Heart right ventricle (tissue), 16 donors: ENCODE data around the gene SMURF2. TPM values are rescaled to one million over a fixed set of nuclear protein-coding genes. Genes with fewer than 3 reads are reported as not detected.
A peak's percentile ranks its signal among the peaks of the same experiment; 100 is the strongest.

Source experiments
- ATAC-seq, 8 donors: fragments of 200-7000 bp; cut with Tn5 transposase; one replicate each; pipeline ENCODE4 v1.9.1; 2020; ENCODE audit warnings: mild to moderate bottlenecking in 8 of 8, moderate library complexity in 8 of 8, moderate number of reproducible peaks in 1 of 8
- DNase-seq, 2 donors: peaks; one replicate each; pipeline ENCODE4 v3.0.0-alpha.2; 2020
- H3K27ac ChIP-seq, 10 donors: fragments of 200-600 bp; sonication (generic) in 2 of 10; one replicate each; pipeline versions ENCODE4 v1.5.0 to v1.8.0; 2020 to 2022; ENCODE audit warnings: mild to moderate bottlenecking in 3 of 10
- H3K27me3 ChIP-seq, 7 donors: fragments of 200-600 bp; one replicate each; pipeline ENCODE4 v1.8.0; 2021 to 2022; ENCODE audit warnings: mild to moderate bottlenecking in 2 of 7
- H3K36me3 ChIP-seq, 9 donors: fragments of 200-600 bp; sonication (generic) in 1 of 9; one replicate each; pipeline versions ENCODE4 v1.5.0 to v1.8.0; 2020 to 2022; ENCODE audit warnings: mild to moderate bottlenecking in 2 of 9
- H3K4me1 ChIP-seq, 9 donors: fragments of 200-600 bp; sonication (generic) in 1 of 9; one replicate each; pipeline versions ENCODE4 v1.5.0 to v1.8.0; 2020 to 2022; ENCODE audit warnings: mild to moderate bottlenecking in 4 of 9
- H3K4me3 ChIP-seq, 10 donors: fragments of 200-600 bp; sonication (generic) in 2 of 10; one replicate each; pipeline versions ENCODE4 v1.5.0 to v1.8.0; 2020 to 2022; ENCODE audit warnings: mild to moderate bottlenecking in 7 of 10, moderate library complexity in 2 of 10
- H3K9me3 ChIP-seq, 11 donors: fragments of 200-600 bp in 10 of 11; sonication (generic) in 2 of 11; one replicate each; pipeline versions ENCODE4 v1.5.0 to v1.8.0; 2013 to 2022; ENCODE audit warnings: mild to moderate bottlenecking in 2 of 11, control low read depth in 1 of 11, moderate library complexity in 1 of 11
- CTCF ChIP-seq, 9 donors: fragments of 200-600 bp; sonication (generic) in 2 of 9; IDR thresholded peaks; one replicate each; pipeline versions ENCODE4 v1.5.0 to v1.8.0; 2021 to 2022; ENCODE audit warnings: antibody characterized with exemption in 9 of 9, mild to moderate bottlenecking in 5 of 9, moderate library complexity in 1 of 9
- WGBS, 2 donors: extraction: QIAGEN DNeasy Blood & Tissue Kit; methylation state at CpG; one replicate each; pipeline ENCODE4 v1.1.7; 2013; ENCODE audit warnings: inconsistent platforms in 1 of 2; 5-methylcytosine and 5-hydroxymethylcytosine counted together
- intact Hi-C, 10 donors: fragments of 100-400 bp; cut with DNase I; formaldehyde crosslinking; loops; one replicate each; pipeline versions ENCODE4 v1.11.1 to v1.14.2; 2022
- polyA plus RNA-seq, 2 donors: library from polyadenylated mRNA; stranded (reverse); fragments of 200-250 nt; gene quantifications; one replicate each; pipeline ENCODE4 v1.2.3, GENCODE V29; 2013
- total RNA-seq, 10 donors: library from RNA; stranded (reverse); fragmentation: NEBNext Ultra II Directional in 3 of 10; extraction: Animal tissue kit (Norgen Biotek cat#: 25700) in 3 of 10; gene quantifications; one replicate each; pipeline versions ENCODE4 v1.2.1 to v1.2.4, GENCODE V29; 2021 to 2023
- donor health status: Arrhythmogenic right ventricular cardiomyopathy.
- donor health status: ischemic (EF 13 %, LVEDD 7.1; RV severe dilation, severe dysfunction).
- donor health status: healthy with polysubstance abuse.
- donor health status: DM: no; HTN: yes; CAD: no.
- donor health status: DM: no; HTN: no; CAD: no.
- donor health status: ischemic (EF 25% LVEDD 6.9; RV normal size, moderate dysfunction).
- donor health status: ischemic (EF 25% LVEDD 5.7; RV mildly dilated, moderate dysfunction).
- donor health status: healthy.
- donor health status: DM: yes; HTN: yes; CAD: no.
- donor health status: Ischemic cardiomyopathy.
- donor health status: ischemic (EF 35%, LVEDD 5.7; RV mildly dilated, moderate dysfunction).
- donor health status: nonischemic (EF 11% LVEDD 7.7; RV severe dilation, severe dysfunction).
- donor health status: DM: yes; HTN: yes; CAD: no.
- donor health status: PGD.
- donor health status: ischemic (EF 29% LVEDD 5.4; RV normal size, mild dysfunction).
- donor health status: nonischemic (EF 23%, LVEDD 6.1; RV moderate dilation, normal function).

The SMURF2 gene
- total and polyA plus RNA-seq, 12 donors, result 4.0 to 15.5 (median 12.2) TPM

DNA sequence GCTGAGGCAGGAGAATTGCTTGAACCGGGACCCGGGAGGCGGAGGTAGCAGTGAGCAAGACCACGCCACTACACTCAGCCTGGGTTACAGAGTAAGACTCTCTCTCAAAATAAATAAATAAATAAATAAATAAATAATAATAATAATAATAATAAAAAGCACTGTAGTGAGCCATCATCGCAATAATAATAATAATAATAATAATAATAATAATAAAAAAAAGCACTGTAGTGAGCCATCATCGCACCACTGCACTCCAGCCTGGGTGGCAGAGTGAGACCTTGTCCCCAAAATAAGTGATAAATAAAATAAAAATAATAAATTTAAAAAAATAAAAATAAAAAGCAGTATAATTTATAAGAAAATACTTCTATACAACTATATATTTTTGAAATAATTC is 40.3 kb downstream of the SMURF2 start:
- intact Hi-C loops, result no loop called here
- ATAC-seq (no peak), DNase-seq (no peak)
- Histone ChIP-seq H3K36me3 (no peaks in the 10 kb centered on the region), H3K9me3 (no peaks in the 10 kb centered on the region), H3K4me3 (no peak overlapping the region), H3K4me1 (peaks cover 2 to 57% (median 36%) of the 10 kb centered on the region in 9 donors), H3K27ac (no peak overlapping the region), H3K27me3 (no peaks in the 10 kb centered on the region)
- 99% methylated on average over 6 of the region's 6 CpGs for WGBS, 2 donors
- no peak for TF ChIP-seq CTCF (IDR thresholded peaks at IDR 0.05)

DNA sequence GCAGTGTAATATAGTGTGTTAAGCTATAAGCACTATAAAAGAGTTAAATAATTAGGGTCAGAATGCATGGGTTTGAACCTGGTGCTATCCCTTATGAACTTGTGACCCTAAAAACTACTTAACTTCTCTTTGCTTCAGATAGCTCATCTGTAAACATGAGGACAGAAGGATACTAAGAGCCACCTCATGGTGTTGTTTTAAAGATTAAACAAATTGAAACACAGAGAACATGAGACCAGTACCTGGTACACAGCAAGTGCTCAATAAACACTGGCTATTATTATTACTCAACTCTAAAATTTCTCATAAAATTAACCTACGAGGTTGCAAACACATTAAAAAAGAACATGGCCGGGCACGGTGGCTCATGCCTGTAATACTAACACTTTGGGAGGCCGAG is 43.3 kb downstream of the SMURF2 start:
- WGBS, 2 donors, result 97 to 98% methylated on average over 4 of the region's 4 CpGs

GRCh38 chr17:64617125-64617780 is 44.9 kb downstream of the SMURF2 start:
- WGBS, 2 donors, result 94 to 95% methylated on average over 5 of the region's 5 CpGs
- no peak for ATAC-seq
- peaks cover 4 to 58% (median 34%) of the 10 kb centered on the region in 9 donors for H3K4me1 ChIP-seq

More for the DNA sequence above, 43.3 kb downstream of the SMURF2 start:
- DNase-seq, result no peak
- no peaks in the 10 kb centered on the region for H3K27me3 ChIP-seq
- intact Hi-C loops, result no loop called here
- ATAC-seq, result no peak
- no peak for TF ChIP-seq CTCF (IDR thresholded peaks at IDR 0.05)
- H3K9me3 ChIP-seq, result no peaks in the 10 kb centered on the region
- peaks cover 6 to 61% (median 40%) of the 10 kb centered on the region in 9 donors for H3K4me1 ChIP-seq
- H3K36me3 ChIP-seq, result no peaks in the 10 kb centered on the region
- H3K27ac ChIP-seq, result no peak overlapping the region
- H3K4me3 ChIP-seq, result no peak overlapping the region

DNA sequence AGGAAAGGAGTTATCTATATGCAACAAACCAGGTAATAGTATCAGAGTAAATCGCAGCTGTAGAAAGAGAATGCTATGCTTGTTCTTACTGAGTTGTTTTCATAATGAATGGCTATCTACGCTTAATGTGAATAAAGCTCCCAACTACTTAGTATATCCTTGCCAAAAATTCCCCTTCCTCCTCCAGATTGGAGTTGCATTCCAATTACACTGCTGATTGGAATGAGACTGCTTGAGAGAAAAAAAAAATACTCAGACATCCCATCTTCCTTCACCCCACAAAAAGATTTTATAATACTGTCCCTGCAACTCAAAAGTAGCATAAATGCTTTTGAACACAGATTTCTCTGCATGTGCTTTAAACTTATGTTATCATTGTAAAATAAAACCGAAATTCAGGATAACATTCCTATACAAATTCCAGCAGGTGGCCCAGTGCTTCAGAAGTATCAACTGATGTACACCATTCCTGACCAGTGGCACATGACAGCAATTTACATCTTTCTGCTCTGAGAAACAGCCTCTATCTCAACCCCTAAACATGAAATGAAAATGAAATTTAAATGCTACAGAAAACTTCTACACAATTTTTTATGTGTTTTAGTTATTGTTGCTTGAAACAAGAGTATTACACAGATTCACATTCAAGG is 47.0 kb downstream of the SMURF2 start:
- WGBS, 2 donors, result 30 to 37% methylated on average over 3 of the region's 3 CpGs
- DNase-seq (no peak), ATAC-seq (peak in 5 of 8 donors; percentile 42 to 62 (median 51))
- Histone ChIP-seq H3K4me1 (peaks cover 4 to 47% (median 33%) of the 10 kb centered on the region in 9 donors), H3K9me3 (no peaks in the 10 kb centered on the region), H3K36me3 (no peaks in the 10 kb centered on the region), H3K27ac (peak overlapping the region in 1 of 10 donors; percentile 3), H3K27me3 (no peaks in the 10 kb centered on the region), H3K4me3 (no peak overlapping the region)
- intact Hi-C loops, result no loop called here
- TF ChIP-seq CTCF (IDR thresholded peaks at IDR 0.05), result no peak

More at GRCh38 chr17:64617125-64617780, 44.9 kb downstream of the SMURF2 start:
- Histone ChIP-seq H3K36me3 (no peaks in the 10 kb centered on the region), H3K27me3 (no peaks in the 10 kb centered on the region), H3K27ac (no peak overlapping the region), H3K4me3 (no peak overlapping the region), H3K9me3 (no peaks in the 10 kb centered on the region)
- intact Hi-C loops, result no loop called here
- no peak for DNase-seq
- TF ChIP-seq CTCF (IDR thresholded peaks at IDR 0.05), result no peak
